Endodermal cell (in vitro differentiated cells): ENCODE data around the gene DISP3. TPM values are rescaled to one million over a fixed set of nuclear protein-coding genes. Genes with fewer than 3 reads are reported as not detected.

ENCODE experiments used
- DNase-seq: peaks from one replicate; pipeline ENCODE4 v3.0.0-alpha.2; 2017
- H3K27ac ChIP-seq: 2 replicates; pipeline ENCODE4 v1.5.1; 2013; ENCODE audit warnings: mild to moderate bottlenecking, low read depth, low read length, moderate library complexity
- H3K27me3 ChIP-seq: 2 replicates; pipeline ENCODE4 v1.6.1; 2013; ENCODE audit warnings: mild to moderate bottlenecking, low read length, moderate library complexity; ENCODE audit not compliant: insufficient read depth, control insufficient read depth, poor library complexity, severe bottlenecking
- H3K36me3 ChIP-seq: 2 replicates; pipeline ENCODE4 v1.7.0; 2013; ENCODE audit warnings: mild to moderate bottlenecking, low read length, moderate library complexity; ENCODE audit not compliant: control insufficient read depth, insufficient read depth
- H3K4me1 ChIP-seq: one replicate; pipeline ENCODE4 v1.7.0; 2013; ENCODE audit warnings: low read length; ENCODE audit not compliant: control insufficient read depth, insufficient read depth
- H3K4me3 ChIP-seq: 2 replicates; pipeline ENCODE4 v1.5.1; 2013; ENCODE audit warnings: mild to moderate bottlenecking, low read length, moderate library complexity
- H3K9ac ChIP-seq: 2 replicates; pipeline ENCODE4 v1.6.1; 2013; ENCODE audit warnings: mild to moderate bottlenecking, low read length, moderate library complexity; ENCODE audit not compliant: poor library complexity, severe bottlenecking; ENCODE audit errors: extremely low read depth
- H3K9me3 ChIP-seq: 2 replicates; pipeline ENCODE4 v1.6.1; 2013; ENCODE audit warnings: mild to moderate bottlenecking, low read length, moderate library complexity; ENCODE audit not compliant: control insufficient read depth
- H3K27ac Mint-ChIP-seq: 2 replicates; pipeline ENCODE4 v1.8.0; 2020; ENCODE audit warnings: mixed read lengths
- H3K27me3 Mint-ChIP-seq: 2 replicates; pipeline ENCODE4 v1.8.0; 2021; ENCODE audit warnings: mild to moderate bottlenecking, mixed read lengths; ENCODE audit not compliant: insufficient read depth
- H3K36me3 Mint-ChIP-seq: 2 replicates; pipeline ENCODE4 v1.8.0; 2020; ENCODE audit warnings: low read depth, mixed read lengths
- H3K4me1 Mint-ChIP-seq: 2 replicates; pipeline ENCODE4 v1.8.0; 2020; ENCODE audit warnings: mixed read lengths
- H3K4me3 Mint-ChIP-seq: 2 replicates; pipeline ENCODE4 v1.8.0; 2020; ENCODE audit warnings: mild to moderate bottlenecking, moderate library complexity, mixed read lengths
- H3K9me3 Mint-ChIP-seq: 2 replicates; pipeline ENCODE4 v1.8.0; 2020; ENCODE audit warnings: mild to moderate bottlenecking, mixed read lengths
- WGBS, 2 experiments: methylation state at CpG; one replicate each; pipeline versions ENCODE4 v1.1.5 to v1.1.7; 2013; ENCODE audit warnings: missing lambda C conversion rate in 2 of 2, mixed read lengths in 1 of 2; ENCODE audit not compliant: insufficient coverage in 1 of 2, insufficient read length in 1 of 2; 5-methylcytosine and 5-hydroxymethylcytosine counted together
- total RNA-seq, 2 donors: library from RNA; stranded (reverse); fragmentation: NEBNext Ultra II Directional in 1 of 2; extraction: Animal tissue kit (Norgen Biotek cat#: 25700) in 1 of 2; gene quantifications; 2 replicates in 1 of 2; 3 replicates in 1 of 2; pipeline ENCODE4 v1.2.1, GENCODE V29; 2021
- TF ChIP-seq, protein P1 (sequence below): fragments of 200-600 bp; sonication (generic); conservative IDR thresholded peaks from 2 replicates; pipeline ENCODE4 v1.5.0; 2021; ENCODE audit warnings: antibody characterized with exemption, mild to moderate bottlenecking

The DISP3 gene
- total RNA-seq, 2 donors from 2014 or later, result 9.6 to 11.6 TPM

DNA sequence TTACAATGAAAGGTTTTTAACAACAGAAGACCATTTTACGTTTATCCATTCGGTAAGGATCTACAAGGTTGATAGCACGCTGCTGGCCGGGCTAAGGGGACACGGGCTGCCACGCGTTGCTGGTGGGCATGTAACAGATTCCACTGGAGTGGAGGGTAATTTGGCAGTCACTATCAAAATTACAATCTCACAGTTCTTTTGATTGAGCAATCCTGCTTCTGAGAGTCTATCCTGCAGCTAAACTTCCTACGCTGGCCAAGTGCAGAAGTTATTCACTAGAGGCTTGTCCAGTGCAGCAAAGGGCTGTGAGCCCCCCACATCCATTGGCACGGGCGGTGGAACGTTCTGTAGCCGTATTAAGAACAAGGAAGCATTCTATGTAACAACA lies 61.8 kb downstream of the DISP3 start:
- WGBS, 2 experiments, result 93 to 95% methylated on average over 8 to 12 of the region's 12 CpGs
- Histone ChIP-seq H3K4me1 (no peaks in the 10 kb centered on the region), H3K9ac (no peak overlapping the region), H3K27me3 (no peaks in the 10 kb centered on the region), H3K9me3 (no peaks in the 10 kb centered on the region), H3K4me3 (no peak overlapping the region), H3K36me3 (no peaks in the 10 kb centered on the region), H3K27ac (no peak overlapping the region)
- no peaks in the 10 kb centered on the region for H3K9me3 Mint-ChIP-seq
- peaks cover 6% of the 10 kb centered on the region for H3K27me3 Mint-ChIP-seq
- TF ChIP-seq, protein P1, sequence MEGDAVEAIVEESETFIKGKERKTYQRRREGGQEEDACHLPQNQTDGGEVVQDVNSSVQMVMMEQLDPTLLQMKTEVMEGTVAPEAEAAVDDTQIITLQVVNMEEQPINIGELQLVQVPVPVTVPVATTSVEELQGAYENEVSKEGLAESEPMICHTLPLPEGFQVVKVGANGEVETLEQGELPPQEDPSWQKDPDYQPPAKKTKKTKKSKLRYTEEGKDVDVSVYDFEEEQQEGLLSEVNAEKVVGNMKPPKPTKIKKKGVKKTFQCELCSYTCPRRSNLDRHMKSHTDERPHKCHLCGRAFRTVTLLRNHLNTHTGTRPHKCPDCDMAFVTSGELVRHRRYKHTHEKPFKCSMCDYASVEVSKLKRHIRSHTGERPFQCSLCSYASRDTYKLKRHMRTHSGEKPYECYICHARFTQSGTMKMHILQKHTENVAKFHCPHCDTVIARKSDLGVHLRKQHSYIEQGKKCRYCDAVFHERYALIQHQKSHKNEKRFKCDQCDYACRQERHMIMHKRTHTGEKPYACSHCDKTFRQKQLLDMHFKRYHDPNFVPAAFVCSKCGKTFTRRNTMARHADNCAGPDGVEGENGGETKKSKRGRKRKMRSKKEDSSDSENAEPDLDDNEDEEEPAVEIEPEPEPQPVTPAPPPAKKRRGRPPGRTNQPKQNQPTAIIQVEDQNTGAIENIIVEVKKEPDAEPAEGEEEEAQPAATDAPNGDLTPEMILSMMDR, result no peak
- no peak overlapping the region for H3K4me3 Mint-ChIP-seq
- no peaks in the 10 kb centered on the region for H3K36me3 Mint-ChIP-seq
- peaks cover 5% of the 10 kb centered on the region for H3K4me1 Mint-ChIP-seq
- H3K27ac Mint-ChIP-seq, result no peak overlapping the region
- no peak for DNase-seq

- H3K36me3 Mint-ChIP-seq, result no peaks in the 10 kb centered on the region
- no peaks in the 10 kb centered on the region for H3K4me1 ChIP-seq
- H3K27me3 ChIP-seq, result no peaks in the 10 kb centered on the region
- TF ChIP-seq, protein P1, result no peak
- H3K9ac ChIP-seq, result no peak overlapping the region
- WGBS, 2 experiments, result 84 to 93% methylated on average over 4 to 7 of the region's 7 CpGs
- H3K27ac Mint-ChIP-seq, result no peak overlapping the region
- no peak for DNase-seq
- H3K4me3 ChIP-seq, result no peak overlapping the region
- no peaks in the 10 kb centered on the region for H3K9me3 Mint-ChIP-seq
- H3K4me3 Mint-ChIP-seq, result no peak overlapping the region
- no peaks in the 10 kb centered on the region for H3K36me3 ChIP-seq
- H3K4me1 Mint-ChIP-seq, result peaks cover 5% of the 10 kb centered on the region
- H3K9me3 ChIP-seq, result no peaks in the 10 kb centered on the region
- no peak overlapping the region for H3K27ac ChIP-seq
- H3K27me3 Mint-ChIP-seq, result peaks cover 6% of the 10 kb centered on the region
Observed at GRCh38 chr1:11541236-11541635, 62.3 kb downstream of the DISP3 start.

GRCh38 chr1:11541956-11542355 lies 63.0 kb downstream of the DISP3 start:
- no peaks in the 10 kb centered on the region for H3K9me3 ChIP-seq
- Mint-ChIP-seq H3K4me3 (no peak overlapping the region), H3K4me1 (peaks cover 5% of the 10 kb centered on the region), H3K27ac (no peak overlapping the region), H3K9me3 (no peaks in the 10 kb centered on the region), H3K36me3 (no peaks in the 10 kb centered on the region), H3K27me3 (peaks cover 8% of the 10 kb centered on the region)
- TF ChIP-seq, protein P1, result no peak
- no peaks in the 10 kb centered on the region for H3K36me3 ChIP-seq
- no peak overlapping the region for H3K27ac ChIP-seq
- no peaks in the 10 kb centered on the region for H3K4me1 ChIP-seq
- H3K9ac ChIP-seq, result no peak overlapping the region
- no peak for DNase-seq
- no peak overlapping the region for H3K4me3 ChIP-seq
- 88 to 92% methylated on average over 5 to 7 of the region's 7 CpGs for WGBS, 2 experiments
- H3K27me3 ChIP-seq, result peaks cover 4% of the 10 kb centered on the region
